Gastrocnemius medialis (tissue), 4 donors: ENCODE results near the gene TRPC4. TPM values are rescaled to one million over a fixed set of nuclear protein-coding genes. Genes with fewer than 3 reads are reported as not detected.

Experiments
- ATAC-seq, 2 donors: fragments of 150-250 bp; one replicate each; pipeline ENCODE4 v1.9.1; 2016
- DNase-seq, 2 donors: peaks; one replicate each; pipeline ENCODE4 v3.0.0-alpha.2; 2019
- H3K27ac ChIP-seq, 4 donors: fragments of 200-600 bp; sonication (generic); 1 replicate in 1 of 4; 2 replicates in 3 of 4; pipeline ENCODE4 v1.5.1; 2016 to 2018; ENCODE audit warnings: mild to moderate bottlenecking in 2 of 4, moderate library complexity in 1 of 4
- H3K27me3 ChIP-seq, 3 donors: fragments of 200-600 bp; sonication (generic) in 2 of 3; 1 replicate in 1 of 3; 2 replicates in 2 of 3; pipeline versions ENCODE4 v1.5.1 to v1.6.0; 2016 to 2019; ENCODE audit warnings: mild to moderate bottlenecking in 1 of 3, moderate library complexity in 1 of 3
- H3K36me3 ChIP-seq, 2 donors: fragments of 200-600 bp; sonication (generic) in 1 of 2; one replicate each; pipeline ENCODE4 v1.5.1; 2017 to 2018
- H3K4me1 ChIP-seq, 2 donors: fragments of 200-600 bp; sonication (generic) in 1 of 2; one replicate each; pipeline ENCODE4 v1.5.1; 2016 to 2017; ENCODE audit warnings: mild to moderate bottlenecking in 2 of 2
- H3K4me3 ChIP-seq, 4 donors: fragments of 200-600 bp; sonication (generic) in 3 of 4; 1 replicate in 1 of 4; 2 replicates in 3 of 4; pipeline ENCODE4 v1.5.1; 2016 to 2019; ENCODE audit warnings: mild to moderate bottlenecking in 2 of 4
- H3K9me3 ChIP-seq, 3 donors: fragments of 200-600 bp; sonication (generic) in 2 of 3; 1 replicate in 1 of 3; 2 replicates in 2 of 3; pipeline ENCODE4 v1.5.1; 2016 to 2019
- CTCF ChIP-seq, 5 experiments: fragments of 450-650 bp in 3 of 5; fragments of 200-600 bp in 2 of 5; sonication (generic) in 2 of 5; IDR thresholded peaks in 4 of 5; conservative IDR thresholded peaks in 1 of 5; 1 replicate in 4 of 5; 2 replicates in 1 of 5; pipeline ENCODE4 v1.5.1; 2016 to 2019; ENCODE audit warnings: antibody characterized with exemption in 5 of 5, mild to moderate bottlenecking in 3 of 5, moderate library complexity in 3 of 5
- POLR2A ChIP-seq, 2 donors: fragments of 450-650 bp; IDR thresholded peaks; one replicate each; pipeline ENCODE4 v1.6.1; 2017; ENCODE audit warnings: antibody characterized with exemption in 2 of 2, mild to moderate bottlenecking in 2 of 2, moderate library complexity in 2 of 2
- in situ Hi-C, 4 donors: fragments of 200-750 bp; cut with MboI; loops; one replicate each; pipeline versions ENCODE4 v1.15.0 to v1.8.0; 2017; ENCODE audit warnings: low sequenced_read_pairs in 4 of 4
- intact Hi-C: fragments of 100-400 bp; cut with DNase I; formaldehyde crosslinking; loops from one replicate; pipeline ENCODE4 v1.15.1; 2023; ENCODE audit warnings: low total_unique reads
- total RNA-seq, 4 donors: library from RNA; depleted of rRNA; stranded (reverse); fragments of >200 nt; gene quantifications; one replicate each; pipeline versions ENCODE4 v1.1.0 to v1.2.3, GENCODE V29; 2016

The TRPC4 gene
- total RNA-seq, 4 donors from 2014 or later: 0.20 to 0.75 (median 0.27) TPM; not detected in 1

- in situ Hi-C loops (no loop called here), intact Hi-C loops (no loop called here)
- Histone ChIP-seq H3K9me3 (no peaks in the 10 kb centered on the region), H3K27me3 (no peaks in the 10 kb centered on the region), H3K27ac (no peak overlapping the region), H3K4me1 (no peaks in the 10 kb centered on the region), H3K4me3 (no peak overlapping the region), H3K36me3 (no peaks in the 10 kb centered on the region)
- DNase-seq (no peak), ATAC-seq (no peak)
- no peak for TF ChIP-seq POLR2A (IDR thresholded peaks at IDR 0.05)
Observed at GRCh38 chr13:37889820-37890219, 20.2 kb upstream of the TRPC4 start.

GRCh38 chr13:37889102-37889501 lies 19.5 kb upstream of the TRPC4 start:
- in situ Hi-C loops: no loop called here
- no peaks in the 10 kb centered on the region for H3K36me3 ChIP-seq
- intact Hi-C loops: no loop called here

GRCh38 chr13:37886879-37887278 lies 17.3 kb upstream of the TRPC4 start:
- ATAC-seq: no peak
- no peaks in the 10 kb centered on the region for H3K36me3 ChIP-seq
- H3K4me1 ChIP-seq: no peaks in the 10 kb centered on the region
- no peaks in the 10 kb centered on the region for H3K27me3 ChIP-seq
- H3K9me3 ChIP-seq: no peaks in the 10 kb centered on the region
- TF ChIP-seq POLR2A (IDR thresholded peaks at IDR 0.05) (no peak), CTCF (IDR thresholded peaks at IDR 0.05 in 4 of 5, conservative IDR thresholded peaks at IDR 0.05 in 1 of 5) (no peak)
- no peak overlapping the region for H3K4me3 ChIP-seq
- intact Hi-C loops: no loop called here
- DNase-seq: no peak
- H3K27ac ChIP-seq: no peak overlapping the region
- in situ Hi-C loops: no loop called here

More at GRCh38 chr13:37889102-37889501, 19.5 kb upstream of the TRPC4 start:
- no peak for ATAC-seq
- Histone ChIP-seq H3K4me1 (no peaks in the 10 kb centered on the region), H3K27ac (no peak overlapping the region), H3K4me3 (no peak overlapping the region), H3K27me3 (no peaks in the 10 kb centered on the region), H3K9me3 (no peaks in the 10 kb centered on the region)
- DNase-seq: no peak
- TF ChIP-seq POLR2A (IDR thresholded peaks at IDR 0.05): no peak
- TF ChIP-seq CTCF (IDR thresholded peaks at IDR 0.05 in 4 of 5, conservative IDR thresholded peaks at IDR 0.05 in 1 of 5): no peak

- in situ Hi-C loops (no loop called here), intact Hi-C loops (no loop called here)
- Histone ChIP-seq H3K36me3 (no peaks in the 10 kb centered on the region), H3K27ac (no peak overlapping the region), H3K4me1 (no peaks in the 10 kb centered on the region), H3K27me3 (no peaks in the 10 kb centered on the region), H3K9me3 (no peaks in the 10 kb centered on the region), H3K4me3 (no peak overlapping the region)
- TF ChIP-seq CTCF (IDR thresholded peaks at IDR 0.05 in 4 of 5, conservative IDR thresholded peaks at IDR 0.05 in 1 of 5) (no peak), POLR2A (IDR thresholded peaks at IDR 0.05) (no peak)
- ATAC-seq (no peak), DNase-seq (no peak)
Observed at GRCh38 chr13:37884674-37885073, 15.1 kb upstream of the TRPC4 start.

- no peak overlapping the region for H3K27ac ChIP-seq
- DNase-seq (no peak), ATAC-seq (no peak)
- no peaks in the 10 kb centered on the region for H3K27me3 ChIP-seq
- no peaks in the 10 kb centered on the region for H3K9me3 ChIP-seq
- H3K4me3 ChIP-seq: no peak overlapping the region
- in situ Hi-C loops: no loop called here
- TF ChIP-seq CTCF (IDR thresholded peaks at IDR 0.05 in 4 of 5, conservative IDR thresholded peaks at IDR 0.05 in 1 of 5) (no peak), POLR2A (IDR thresholded peaks at IDR 0.05) (no peak)
- intact Hi-C loops: no loop called here
- no peaks in the 10 kb centered on the region for H3K4me1 ChIP-seq
- H3K36me3 ChIP-seq: no peaks in the 10 kb centered on the region
Observed at GRCh38 chr13:37884026-37884425, 14.5 kb upstream of the TRPC4 start.
